Endodermal cell (in vitro differentiated cells): Measurements from ENCODE around the gene RFC1. TPM values are rescaled to one million over a fixed set of nuclear protein-coding genes. Genes with fewer than 3 reads are reported as not detected.

Source experiments
- DNase-seq: peaks from one replicate; pipeline ENCODE4 v3.0.0-alpha.2; 2017
- H3K27ac ChIP-seq: 2 replicates; pipeline ENCODE4 v1.5.1; 2013; ENCODE audit warnings: mild to moderate bottlenecking, low read depth, low read length, moderate library complexity
- H3K27me3 ChIP-seq: 2 replicates; pipeline ENCODE4 v1.6.1; 2013; ENCODE audit warnings: mild to moderate bottlenecking, low read length, moderate library complexity; ENCODE audit not compliant: insufficient read depth, control insufficient read depth, poor library complexity, severe bottlenecking
- H3K36me3 ChIP-seq: 2 replicates; pipeline ENCODE4 v1.7.0; 2013; ENCODE audit warnings: mild to moderate bottlenecking, low read length, moderate library complexity; ENCODE audit not compliant: control insufficient read depth, insufficient read depth
- H3K4me1 ChIP-seq: one replicate; pipeline ENCODE4 v1.7.0; 2013; ENCODE audit warnings: low read length; ENCODE audit not compliant: control insufficient read depth, insufficient read depth
- H3K4me3 ChIP-seq: 2 replicates; pipeline ENCODE4 v1.5.1; 2013; ENCODE audit warnings: mild to moderate bottlenecking, low read length, moderate library complexity
- H3K9ac ChIP-seq: 2 replicates; pipeline ENCODE4 v1.6.1; 2013; ENCODE audit warnings: mild to moderate bottlenecking, low read length, moderate library complexity; ENCODE audit not compliant: poor library complexity, severe bottlenecking; ENCODE audit errors: extremely low read depth
- H3K9me3 ChIP-seq: 2 replicates; pipeline ENCODE4 v1.6.1; 2013; ENCODE audit warnings: mild to moderate bottlenecking, low read length, moderate library complexity; ENCODE audit not compliant: control insufficient read depth
- H3K27ac Mint-ChIP-seq: 2 replicates; pipeline ENCODE4 v1.8.0; 2020; ENCODE audit warnings: mixed read lengths
- H3K27me3 Mint-ChIP-seq: 2 replicates; pipeline ENCODE4 v1.8.0; 2021; ENCODE audit warnings: mild to moderate bottlenecking, mixed read lengths; ENCODE audit not compliant: insufficient read depth
- H3K36me3 Mint-ChIP-seq: 2 replicates; pipeline ENCODE4 v1.8.0; 2020; ENCODE audit warnings: low read depth, mixed read lengths
- H3K4me1 Mint-ChIP-seq: 2 replicates; pipeline ENCODE4 v1.8.0; 2020; ENCODE audit warnings: mixed read lengths
- H3K4me3 Mint-ChIP-seq: 2 replicates; pipeline ENCODE4 v1.8.0; 2020; ENCODE audit warnings: mild to moderate bottlenecking, moderate library complexity, mixed read lengths
- H3K9me3 Mint-ChIP-seq: 2 replicates; pipeline ENCODE4 v1.8.0; 2020; ENCODE audit warnings: mild to moderate bottlenecking, mixed read lengths
- WGBS, 2 experiments: methylation state at CpG; one replicate each; pipeline versions ENCODE4 v1.1.5 to v1.1.7; 2013; ENCODE audit warnings: missing lambda C conversion rate in 2 of 2, mixed read lengths in 1 of 2; ENCODE audit not compliant: insufficient coverage in 1 of 2, insufficient read length in 1 of 2; 5-methylcytosine and 5-hydroxymethylcytosine counted together
- total RNA-seq, 2 donors: library from RNA; stranded (reverse); fragmentation: NEBNext Ultra II Directional in 1 of 2; extraction: Animal tissue kit (Norgen Biotek cat#: 25700) in 1 of 2; gene quantifications; 2 replicates in 1 of 2; 3 replicates in 1 of 2; pipeline ENCODE4 v1.2.1, GENCODE V29; 2021
- TF ChIP-seq, protein P1 (sequence below): fragments of 200-600 bp; sonication (generic); conservative IDR thresholded peaks from 2 replicates; pipeline ENCODE4 v1.5.0; 2021; ENCODE audit warnings: antibody characterized with exemption, mild to moderate bottlenecking

The RFC1 gene
- total RNA-seq, 2 donors from 2014 or later, result 56.4 to 57.0 TPM

DNA sequence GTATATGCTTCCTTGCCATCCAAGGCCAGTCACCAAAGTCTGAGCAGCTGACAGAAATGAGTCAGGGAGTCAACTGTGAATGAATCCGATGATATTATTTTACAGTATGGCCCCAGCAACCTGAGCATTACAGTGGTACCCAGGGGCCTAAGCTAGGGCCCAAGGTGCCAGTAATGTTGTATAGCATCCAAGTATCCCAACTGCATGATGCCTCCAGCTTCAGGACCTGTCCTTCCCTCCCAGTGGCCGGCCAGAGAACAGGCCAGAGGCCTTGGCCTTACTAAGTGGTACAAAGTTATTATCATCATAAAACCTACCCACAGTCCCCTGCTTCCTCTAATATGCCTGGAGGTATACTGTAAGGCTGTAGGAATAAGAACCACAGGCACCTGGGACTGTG, 79.9 kb downstream of the RFC1 start:
- DNase-seq, result no peak
- no peaks in the 10 kb centered on the region for H3K27me3 Mint-ChIP-seq
- TF ChIP-seq, protein P1, sequence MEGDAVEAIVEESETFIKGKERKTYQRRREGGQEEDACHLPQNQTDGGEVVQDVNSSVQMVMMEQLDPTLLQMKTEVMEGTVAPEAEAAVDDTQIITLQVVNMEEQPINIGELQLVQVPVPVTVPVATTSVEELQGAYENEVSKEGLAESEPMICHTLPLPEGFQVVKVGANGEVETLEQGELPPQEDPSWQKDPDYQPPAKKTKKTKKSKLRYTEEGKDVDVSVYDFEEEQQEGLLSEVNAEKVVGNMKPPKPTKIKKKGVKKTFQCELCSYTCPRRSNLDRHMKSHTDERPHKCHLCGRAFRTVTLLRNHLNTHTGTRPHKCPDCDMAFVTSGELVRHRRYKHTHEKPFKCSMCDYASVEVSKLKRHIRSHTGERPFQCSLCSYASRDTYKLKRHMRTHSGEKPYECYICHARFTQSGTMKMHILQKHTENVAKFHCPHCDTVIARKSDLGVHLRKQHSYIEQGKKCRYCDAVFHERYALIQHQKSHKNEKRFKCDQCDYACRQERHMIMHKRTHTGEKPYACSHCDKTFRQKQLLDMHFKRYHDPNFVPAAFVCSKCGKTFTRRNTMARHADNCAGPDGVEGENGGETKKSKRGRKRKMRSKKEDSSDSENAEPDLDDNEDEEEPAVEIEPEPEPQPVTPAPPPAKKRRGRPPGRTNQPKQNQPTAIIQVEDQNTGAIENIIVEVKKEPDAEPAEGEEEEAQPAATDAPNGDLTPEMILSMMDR, result no peak
- peaks cover 58% of the 10 kb centered on the region for H3K36me3 Mint-ChIP-seq
- Histone ChIP-seq H3K4me1 (no peaks in the 10 kb centered on the region), H3K27me3 (no peaks in the 10 kb centered on the region), H3K27ac (no peak overlapping the region), H3K36me3 (peaks cover 76% of the 10 kb centered on the region), H3K9ac (no peak overlapping the region), H3K9me3 (no peaks in the 10 kb centered on the region), H3K4me3 (no peak overlapping the region)
- no peak overlapping the region for H3K4me3 Mint-ChIP-seq
- no peaks in the 10 kb centered on the region for H3K9me3 Mint-ChIP-seq
- H3K4me1 Mint-ChIP-seq, result no peaks in the 10 kb centered on the region
- H3K27ac Mint-ChIP-seq, result peak overlapping the region; percentile 3
- 88 to 91% methylated on average over 1 to 2 of the region's 2 CpGs for WGBS, 2 experiments

DNA sequence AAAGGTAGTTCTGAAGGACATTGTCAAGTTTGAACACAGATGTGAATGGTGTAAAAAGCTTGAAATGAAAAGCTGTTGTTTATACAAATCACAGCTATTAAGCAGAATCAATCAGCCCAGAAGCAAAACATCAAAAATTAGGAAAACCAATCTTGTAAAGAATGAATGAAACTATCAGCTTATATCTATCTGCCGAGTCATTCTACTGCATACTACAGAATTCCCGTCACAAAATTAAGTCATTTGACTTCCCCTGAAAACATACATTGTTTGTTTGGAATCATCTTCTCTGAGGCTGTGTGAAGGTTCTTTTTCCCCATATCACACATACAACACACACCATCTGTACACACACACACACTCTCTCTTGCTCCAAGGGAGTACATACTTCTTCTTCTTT, 80.3 kb downstream of the RFC1 start:
- H3K4me3 ChIP-seq, result no peak overlapping the region
- peaks cover 55% of the 10 kb centered on the region for H3K36me3 Mint-ChIP-seq
- no peak for DNase-seq
- TF ChIP-seq, protein P1, result no peak
- no peaks in the 10 kb centered on the region for H3K9me3 Mint-ChIP-seq
- H3K27ac Mint-ChIP-seq, result peak overlapping the region; percentile 3
- no peaks in the 10 kb centered on the region for H3K27me3 ChIP-seq
- WGBS, 2 experiments, result 98 to 100% methylated on average over 2 of the region's 2 CpGs
- peaks cover 73% of the 10 kb centered on the region for H3K36me3 ChIP-seq
- H3K9ac ChIP-seq, result no peak overlapping the region
- H3K9me3 ChIP-seq, result no peaks in the 10 kb centered on the region
- no peaks in the 10 kb centered on the region for H3K27me3 Mint-ChIP-seq
- no peak overlapping the region for H3K27ac ChIP-seq
- H3K4me3 Mint-ChIP-seq, result no peak overlapping the region
- H3K4me1 ChIP-seq, result no peaks in the 10 kb centered on the region
- H3K4me1 Mint-ChIP-seq, result no peaks in the 10 kb centered on the region

DNA sequence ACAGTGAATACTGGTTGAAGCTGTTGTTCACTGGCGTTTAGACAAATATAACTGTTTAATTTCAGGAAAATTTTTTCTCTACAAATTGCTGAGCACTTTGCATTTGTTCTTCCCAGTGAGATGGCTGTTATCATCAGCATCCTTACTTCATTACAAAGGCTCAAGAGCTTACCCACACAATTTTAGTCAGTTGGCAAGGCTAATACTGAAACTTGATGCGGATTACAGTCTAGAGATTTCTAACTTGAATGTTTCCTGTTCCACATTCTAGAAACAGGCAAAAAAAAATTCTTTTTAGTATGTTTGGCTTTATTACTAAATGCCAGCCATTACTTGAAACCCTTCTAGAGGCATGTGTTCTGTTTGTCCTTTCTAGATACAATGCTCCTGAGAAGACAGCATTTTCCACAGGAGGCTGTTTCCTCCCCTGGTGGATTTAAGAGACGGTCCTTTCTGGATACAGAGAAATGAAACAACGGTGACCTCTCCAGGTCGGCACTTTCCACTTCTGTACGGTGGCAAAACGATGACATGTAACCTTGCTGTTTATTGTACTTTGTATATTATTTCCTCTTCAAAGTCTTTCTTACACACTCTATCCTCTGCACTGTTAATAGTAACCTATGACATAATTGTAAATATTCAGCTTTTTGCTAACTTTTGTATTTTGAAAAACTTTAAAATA, 80.9 kb downstream of the RFC1 start:
- Mint-ChIP-seq H3K27me3 (no peaks in the 10 kb centered on the region), H3K27ac (no peak overlapping the region)
- no peaks in the 10 kb centered on the region for H3K4me1 ChIP-seq

More for the DNA sequence above, 80.9 kb downstream of the RFC1 start:
- Mint-ChIP-seq H3K9me3 (no peaks in the 10 kb centered on the region), H3K36me3 (peaks cover 58% of the 10 kb centered on the region), H3K4me1 (no peaks in the 10 kb centered on the region), H3K4me3 (no peak overlapping the region)
- H3K9ac ChIP-seq, result no peak overlapping the region
- TF ChIP-seq, protein P1, result no peak
- peaks cover 75% of the 10 kb centered on the region for H3K36me3 ChIP-seq
- H3K9me3 ChIP-seq, result no peaks in the 10 kb centered on the region
- no peak for DNase-seq
- H3K4me3 ChIP-seq, result no peak overlapping the region
- 89 to 100% methylated on average over 1 to 6 of the region's 7 CpGs for WGBS, 2 experiments
- no peaks in the 10 kb centered on the region for H3K27me3 ChIP-seq
- no peak overlapping the region for H3K27ac ChIP-seq
